Epithelial cell of prostate (primary cell): ENCODE measurements around the gene CETN3.
"Not testable (repeated sequence)": the region's sequence is repeated elsewhere in the genome, so short reads cannot be mapped to it uniquely, and the experiment has no call there.

Experiments used
- DNase-seq: peaks from one replicate; pipeline ENCODE4 v3.0.0-alpha.2; 2011; ENCODE audit warnings: low read depth, low spot score
- H3K27ac ChIP-seq: fragments of 450-650 bp; 2 replicates; pipeline ENCODE4 v1.5.1; 2017; ENCODE audit warnings: mild to moderate bottlenecking

The CETN3 gene

DNA sequence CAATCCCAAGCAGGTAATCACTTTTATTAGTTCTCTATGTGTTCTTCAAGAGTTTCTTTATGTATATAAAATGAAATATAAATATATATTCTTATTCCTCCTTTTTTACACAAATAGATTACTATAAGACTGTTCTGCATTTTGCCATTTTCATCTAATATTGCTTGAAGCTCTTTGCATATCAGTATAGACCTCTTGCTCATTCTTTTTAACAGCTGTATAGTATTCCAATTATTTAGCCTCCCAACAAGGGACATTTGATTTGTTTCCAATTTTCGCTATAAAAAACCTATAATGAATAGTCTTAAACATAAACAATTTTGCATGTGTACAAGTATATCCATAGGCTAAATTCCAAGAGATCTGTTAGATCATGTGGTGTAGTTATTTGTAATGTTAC lies 25.2 kb downstream of the CETN3 start:
- H3K27ac ChIP-seq = no peak overlapping the region
- no peak for DNase-seq

DNA sequence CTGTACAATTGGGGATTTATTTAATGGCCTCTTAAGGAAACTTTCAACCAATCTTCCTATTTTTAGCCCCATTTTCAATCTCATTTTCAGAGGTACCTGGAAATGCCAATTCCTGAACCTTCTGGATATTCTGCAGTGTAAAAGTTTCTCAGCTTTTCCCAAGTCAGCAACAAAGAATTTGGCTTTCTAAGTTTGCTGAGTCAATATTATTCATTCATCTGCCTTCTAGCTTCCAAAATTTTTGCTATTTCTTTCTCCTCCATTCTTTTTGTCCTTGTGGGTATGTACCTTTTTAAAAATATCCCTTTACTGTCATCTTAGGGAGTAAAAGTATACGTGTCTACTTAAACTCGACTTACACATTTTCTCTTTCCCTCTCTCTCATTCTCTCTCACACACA lies 25.7 kb downstream of the CETN3 start:
- no peak overlapping the region for H3K27ac ChIP-seq
- no peak for DNase-seq

DNA sequence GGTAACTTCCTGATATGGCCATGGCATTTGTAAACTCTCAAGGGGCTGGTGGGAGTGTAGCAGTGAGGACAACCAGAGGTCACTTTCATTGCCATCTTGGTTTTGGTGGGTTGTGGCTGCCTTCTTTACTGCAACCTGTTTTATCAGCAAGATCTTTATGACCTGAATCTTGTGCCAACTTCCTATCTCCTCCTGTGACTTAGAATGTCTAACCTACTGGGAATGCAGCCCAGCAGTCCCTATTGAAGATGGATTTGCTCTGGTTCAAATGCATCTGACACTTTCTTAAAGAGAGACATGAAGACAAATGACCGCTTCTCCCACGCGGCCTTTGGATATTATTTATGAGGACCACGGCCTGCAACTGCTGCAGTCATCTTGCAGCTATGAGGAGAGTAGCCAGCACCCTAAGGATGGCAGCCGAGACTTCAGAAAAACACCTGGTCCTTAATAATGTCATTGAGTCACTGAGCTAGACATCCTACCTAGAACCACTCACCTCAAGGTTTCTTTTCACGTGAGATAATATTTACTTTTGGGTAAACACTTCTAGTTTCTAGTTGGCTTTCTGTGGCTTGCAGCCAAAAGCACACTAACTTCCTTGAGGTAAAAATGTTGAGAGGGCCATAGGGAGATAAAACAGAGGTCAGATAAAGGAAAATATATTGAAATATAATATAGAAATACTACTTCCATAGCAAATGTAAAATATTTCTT lies 28.2 kb downstream of the CETN3 start:
- H3K27ac ChIP-seq = no peak overlapping the region
- no peak for DNase-seq

DNA sequence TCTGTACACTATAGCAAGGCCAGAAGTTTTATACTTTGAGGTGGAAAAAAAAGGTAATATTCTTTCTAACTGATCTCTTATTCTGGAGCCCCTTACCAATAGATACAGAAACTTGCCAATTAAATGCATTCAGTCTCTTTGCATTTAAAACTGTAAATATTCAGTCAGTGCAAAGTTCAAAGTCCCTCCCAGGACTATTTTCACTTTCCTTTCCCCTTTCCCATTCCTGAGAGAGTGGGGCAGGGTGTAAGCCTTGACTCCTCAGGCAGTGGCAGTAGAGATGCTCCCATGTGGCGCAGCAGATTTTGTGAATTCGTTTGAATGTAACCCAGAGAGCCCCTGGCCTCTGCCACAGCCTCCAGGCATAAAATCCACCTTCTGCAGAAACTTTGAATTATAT lies 29.9 kb downstream of the CETN3 start:
- H3K27ac ChIP-seq = no peak overlapping the region

DNA sequence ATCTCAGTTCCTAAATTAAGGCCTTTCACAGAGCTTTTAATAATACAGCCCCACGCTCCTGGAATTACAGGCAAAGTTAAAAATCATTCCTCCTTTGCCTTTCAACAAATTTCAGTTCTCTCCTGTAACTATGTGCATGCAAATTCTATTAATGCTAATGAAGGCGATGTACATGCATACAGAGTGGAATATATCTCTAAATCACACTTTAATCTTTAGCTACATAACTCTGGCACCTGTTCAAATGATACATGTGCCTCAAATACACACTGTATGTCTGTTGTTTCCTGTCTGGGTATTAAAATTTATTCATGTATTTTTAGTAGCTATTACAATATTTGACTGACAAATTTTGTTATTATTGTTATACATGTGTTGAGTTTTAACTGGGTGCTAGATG lies 30.8 kb downstream of the CETN3 start:
- H3K27ac ChIP-seq = no peak overlapping the region
- no peak for DNase-seq

More for the DNA sequence above, 29.9 kb downstream of the CETN3 start:
- DNase-seq = no peak

DNA sequence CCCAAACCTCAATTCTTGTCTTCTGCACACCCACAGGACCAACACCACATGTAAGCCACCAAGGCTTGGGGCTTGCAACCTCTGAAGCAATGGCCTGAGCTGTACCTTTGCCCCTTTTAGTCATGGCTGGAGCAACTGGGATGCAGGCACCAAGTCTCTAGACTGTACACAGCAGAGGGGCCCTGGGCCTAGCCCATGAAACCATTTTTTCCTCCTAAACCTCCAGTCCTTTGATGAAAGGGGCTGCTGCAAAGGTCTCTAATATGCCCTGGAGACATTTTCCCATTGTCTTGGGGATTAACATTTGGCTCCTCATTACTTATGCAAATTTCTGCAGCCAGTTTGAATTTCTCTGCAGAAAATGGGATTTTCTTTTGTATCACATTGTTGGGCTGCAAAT lies 38.3 kb downstream of the CETN3 start:
- DNase-seq, H3K27ac ChIP-seq: not testable (repeated sequence)

DNA sequence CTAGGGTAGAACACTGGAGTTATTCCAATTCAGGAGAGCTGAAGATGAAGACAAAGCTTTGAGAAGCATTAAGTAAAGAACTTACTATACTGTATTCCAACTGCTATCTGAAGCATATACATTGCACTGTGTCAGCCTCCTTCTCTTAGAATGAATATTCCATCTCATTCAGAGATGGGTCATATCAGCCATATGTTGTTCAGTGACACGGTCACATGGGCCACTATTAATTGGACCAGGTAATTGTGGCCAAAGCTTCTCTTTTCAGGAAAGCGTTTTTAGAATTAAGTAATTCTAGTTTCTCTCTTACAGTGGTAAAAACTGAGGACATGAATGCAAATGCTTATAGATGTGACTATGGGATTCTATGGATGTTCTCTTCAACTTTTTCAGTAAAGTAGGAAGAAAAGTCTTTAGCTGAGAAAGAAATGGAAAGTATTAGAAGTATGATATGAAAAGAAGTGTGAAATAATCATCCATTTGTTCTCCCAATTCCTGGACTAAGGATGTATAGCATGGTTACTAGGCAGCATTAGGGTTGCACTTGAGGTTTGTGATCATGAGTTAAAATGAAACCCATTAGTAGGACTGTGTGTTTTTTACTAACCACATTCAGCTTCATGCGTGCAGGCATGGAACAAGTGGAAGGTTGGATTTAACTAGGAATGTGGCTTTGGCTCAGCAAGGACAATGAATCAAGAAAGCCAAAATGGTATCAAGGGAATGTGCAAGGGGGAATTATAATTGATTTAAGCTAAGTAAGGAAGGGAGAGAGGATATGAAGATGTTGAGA lies 40.9 kb downstream of the CETN3 start:
- no peak for DNase-seq
- H3K27ac ChIP-seq = no peak overlapping the region

DNA sequence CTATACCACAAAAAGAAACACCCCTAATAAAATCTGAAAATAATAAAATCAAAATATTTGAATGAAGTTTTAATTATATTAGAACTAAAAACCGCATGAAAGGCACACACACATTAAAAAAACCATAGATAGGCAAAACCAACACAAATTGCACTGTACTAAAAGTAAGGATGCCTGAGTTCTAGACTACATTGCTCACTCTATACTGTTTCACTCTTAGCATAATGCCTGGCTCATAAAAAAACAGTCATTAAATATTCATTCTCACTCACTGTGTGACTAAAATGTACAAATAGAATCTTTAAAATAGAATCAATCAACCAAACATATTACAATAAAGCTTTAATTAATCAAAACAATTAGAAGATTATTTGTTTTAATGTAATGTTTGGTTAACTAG lies 41.7 kb downstream of the CETN3 start:
- H3K27ac ChIP-seq = no peak overlapping the region
- DNase-seq = no peak

DNA sequence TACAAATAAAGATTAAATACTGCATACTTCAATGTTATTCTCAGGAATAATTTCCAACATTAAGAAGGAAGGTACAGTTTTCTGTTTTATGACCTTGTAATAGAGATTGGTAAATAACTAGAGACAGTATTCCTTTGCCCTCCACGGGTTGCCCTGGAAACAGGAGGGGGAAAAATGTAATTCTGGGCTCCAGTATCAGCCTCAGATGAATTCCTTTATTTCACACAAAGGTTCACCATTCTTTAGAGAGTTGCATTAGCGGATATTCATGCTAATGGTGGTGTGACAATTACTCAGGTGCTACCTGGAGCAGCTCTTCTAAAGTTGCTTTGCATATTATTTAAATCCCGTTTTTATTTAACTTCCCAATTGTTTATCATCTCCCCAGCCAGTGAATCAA lies 42.6 kb downstream of the CETN3 start:
- no peak overlapping the region for H3K27ac ChIP-seq
- DNase-seq = no peak

DNA sequence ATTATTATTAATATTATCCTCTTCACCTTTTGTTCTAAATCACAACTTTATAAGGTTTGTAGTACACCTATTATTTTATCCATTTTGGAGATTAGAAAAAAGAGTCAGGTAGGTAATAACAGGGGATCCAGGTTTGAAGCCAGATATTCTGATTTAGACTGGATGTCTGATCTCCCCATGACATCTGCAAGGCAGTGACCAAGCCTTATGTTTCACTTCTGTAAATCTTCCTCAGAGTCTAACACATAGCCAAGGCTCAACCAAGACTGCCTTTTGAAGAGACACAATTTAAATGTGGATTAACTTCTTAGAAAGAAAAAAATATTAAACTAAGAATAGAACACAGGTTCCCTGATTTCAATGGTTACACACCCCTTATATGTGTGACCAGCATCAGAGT lies 44.2 kb downstream of the CETN3 start:
- no peak overlapping the region for H3K27ac ChIP-seq
- DNase-seq = no peak

DNA sequence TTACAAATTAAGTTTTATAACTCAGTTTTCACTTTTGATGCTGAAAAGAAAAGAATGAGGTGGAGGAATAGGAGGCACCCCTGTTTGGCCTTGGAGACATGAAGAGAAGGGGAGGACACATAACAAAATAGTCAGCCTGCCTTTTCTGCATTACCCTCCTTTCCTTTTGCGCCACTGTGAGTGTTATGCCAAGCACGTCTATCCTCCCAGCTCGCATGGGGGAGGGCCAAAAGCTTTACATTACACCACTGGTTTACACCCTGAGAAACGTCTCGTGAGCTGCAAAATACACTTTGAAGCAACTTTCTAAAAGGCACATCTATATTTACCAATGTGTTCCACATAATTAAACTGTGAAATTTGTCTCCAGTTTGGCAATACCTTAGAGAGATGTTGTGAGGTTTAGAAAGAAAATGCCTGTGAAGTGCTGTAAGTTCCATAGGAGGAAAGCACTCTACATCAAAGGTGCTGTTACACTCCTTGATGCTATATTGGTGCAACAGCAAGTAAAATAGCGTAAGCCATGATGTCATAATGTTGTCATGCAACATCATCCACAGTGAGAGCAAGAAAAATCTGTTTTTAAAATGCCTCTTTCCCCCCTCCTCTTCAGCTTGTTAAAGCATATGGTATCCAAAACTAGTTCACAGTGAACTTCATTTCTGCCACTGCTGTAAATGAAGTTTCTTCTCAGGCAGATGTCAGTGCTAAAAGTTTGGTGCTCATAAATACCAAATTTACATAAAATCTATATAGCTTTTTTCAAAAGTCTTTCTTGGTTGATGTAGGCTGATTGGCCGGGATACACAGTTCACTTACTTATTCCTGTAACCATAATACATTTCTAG lies 50.3 kb downstream of the CETN3 start:
- DNase-seq = no peak
- no peak overlapping the region for H3K27ac ChIP-seq

DNA sequence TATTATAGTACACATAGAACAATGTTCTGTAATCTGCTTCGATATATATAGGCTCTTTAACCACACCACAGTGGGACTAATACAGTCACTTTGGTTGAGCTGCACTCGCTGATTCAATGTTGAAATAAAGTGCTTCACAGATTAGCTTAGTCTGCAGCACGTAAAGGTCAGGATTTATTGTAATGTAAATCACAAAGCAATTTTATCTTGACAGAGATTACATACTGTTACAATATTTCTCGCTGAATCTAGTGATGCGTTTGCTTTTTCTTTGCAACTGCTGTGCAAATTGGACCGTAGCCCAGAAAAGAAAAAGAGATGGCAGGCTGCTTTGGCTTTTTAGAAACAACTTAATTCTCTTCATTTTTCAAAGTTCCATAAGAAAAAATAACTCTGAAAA lies 52.9 kb downstream of the CETN3 start:
- no peak for DNase-seq
- no peak overlapping the region for H3K27ac ChIP-seq

DNA sequence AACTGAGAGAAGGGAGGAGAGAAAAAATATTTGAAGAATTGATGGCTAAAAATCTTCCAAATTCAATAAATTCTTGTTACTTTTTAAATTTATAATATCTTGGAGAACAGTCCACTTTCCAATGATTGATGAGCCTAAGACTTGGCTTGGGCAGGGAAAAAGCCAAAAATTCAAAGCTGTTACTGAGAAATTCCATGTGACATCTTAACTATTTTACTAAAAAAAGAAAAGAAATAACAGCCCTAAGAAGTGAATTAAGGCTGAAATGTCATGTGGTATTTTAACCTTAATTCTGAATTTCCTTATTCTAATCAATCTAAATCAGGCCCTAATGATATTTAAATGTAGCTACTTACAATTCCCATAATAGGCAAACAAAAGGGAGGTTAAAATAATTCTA lies 53.4 kb downstream of the CETN3 start:
- no peak overlapping the region for H3K27ac ChIP-seq
- no peak for DNase-seq

DNA sequence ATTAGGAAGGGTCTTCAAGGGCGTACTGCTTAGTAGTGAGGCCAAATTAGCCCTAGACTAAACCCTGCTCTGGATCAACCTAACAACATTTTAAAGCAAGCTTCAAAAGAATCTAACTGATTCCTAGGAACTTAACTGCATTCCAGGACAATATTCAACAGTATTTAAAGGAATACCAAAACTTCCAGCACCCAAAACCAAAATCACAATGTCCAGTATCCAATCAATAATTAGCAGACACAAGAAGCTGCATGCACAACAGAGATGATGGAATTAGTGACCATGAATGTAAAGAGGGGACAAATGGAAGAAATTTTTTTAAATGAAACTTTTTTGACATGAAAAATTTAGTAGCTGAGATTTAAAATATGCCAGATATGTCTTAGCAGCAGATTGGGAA lies 53.9 kb downstream of the CETN3 start:
- no peak for DNase-seq
- H3K27ac ChIP-seq = no peak overlapping the region

DNA sequence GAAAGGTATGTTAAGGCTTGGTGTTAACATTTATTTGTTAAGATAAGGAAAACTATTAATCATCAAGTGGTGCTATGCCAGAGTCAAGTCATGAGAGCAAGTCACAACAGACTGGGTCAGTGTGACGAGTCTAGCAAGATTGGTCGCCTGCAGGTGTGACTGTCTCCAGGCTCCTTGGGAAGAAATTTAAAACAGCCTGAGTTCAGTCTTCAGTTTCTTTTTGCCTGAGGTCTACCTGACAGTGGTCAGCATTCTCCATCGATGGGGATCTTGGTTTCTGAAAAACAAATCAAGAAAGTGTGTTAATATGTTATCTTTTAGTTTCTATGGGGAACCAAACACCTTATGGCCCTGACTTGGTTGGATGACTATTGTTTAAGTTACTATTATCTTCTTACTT lies 56.3 kb downstream of the CETN3 start:
- no peak overlapping the region for H3K27ac ChIP-seq
- peak; percentile 12 for DNase-seq

DNA sequence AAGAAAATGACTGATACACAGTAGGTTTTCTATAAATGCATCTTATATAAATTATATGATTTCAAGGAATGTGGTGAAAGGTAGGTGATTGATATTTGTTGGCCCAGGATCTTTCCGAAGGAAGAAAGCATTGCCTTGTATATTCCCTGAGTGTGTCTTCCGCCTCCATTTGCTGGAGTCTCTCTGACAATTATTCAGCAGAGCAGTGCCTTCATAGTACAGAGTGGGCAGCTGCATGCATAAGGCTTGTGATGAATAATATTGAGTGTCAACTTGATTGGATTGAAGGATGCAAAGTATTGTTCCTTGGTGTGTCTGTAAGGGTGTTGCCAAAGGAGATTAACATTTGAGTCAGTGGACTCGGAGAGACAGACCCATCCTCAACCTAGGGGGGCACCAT lies 58.5 kb downstream of the CETN3 start:
- DNase-seq = no peak
- H3K27ac ChIP-seq = no peak overlapping the region

DNA sequence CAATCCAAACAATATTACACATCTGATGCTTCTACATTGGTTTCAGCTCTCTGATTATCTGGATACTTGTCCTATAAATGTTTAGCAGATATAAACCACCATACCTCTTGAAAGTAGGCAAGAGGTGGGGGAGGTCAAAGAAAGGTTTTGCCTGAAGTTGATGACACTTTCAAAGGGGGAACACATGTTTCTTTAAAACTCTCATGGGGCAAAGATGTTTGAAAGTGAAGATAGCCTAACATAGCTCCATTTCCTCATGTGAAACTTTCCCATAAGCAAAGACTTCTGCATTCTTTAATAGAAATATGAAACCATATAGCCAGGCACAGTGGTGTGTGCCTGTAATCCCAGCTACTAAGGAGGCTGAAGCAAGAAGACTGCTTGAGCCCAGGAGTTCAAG lies 62.1 kb downstream of the CETN3 start:
- DNase-seq = no peak
- no peak overlapping the region for H3K27ac ChIP-seq

DNA sequence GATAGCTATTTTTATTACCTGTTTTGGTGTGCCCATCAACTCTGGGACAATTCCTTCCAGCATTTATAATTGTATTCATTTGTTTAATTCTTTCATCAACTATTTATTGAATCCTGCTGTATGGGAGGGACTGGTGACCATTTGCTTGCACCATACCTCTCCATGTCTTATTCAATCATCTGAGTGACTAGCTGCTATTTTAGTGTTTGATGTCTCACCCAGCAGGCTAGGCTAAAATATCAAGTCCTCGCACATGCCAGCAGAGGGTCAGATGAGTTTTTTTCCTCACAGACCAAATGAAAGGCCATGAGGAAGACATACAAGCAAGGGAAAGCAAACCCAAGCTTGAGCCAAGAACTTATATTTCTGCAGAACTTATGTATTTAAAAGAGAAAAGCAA lies 63.9 kb downstream of the CETN3 start:
- DNase-seq = no peak
- no peak overlapping the region for H3K27ac ChIP-seq

DNA sequence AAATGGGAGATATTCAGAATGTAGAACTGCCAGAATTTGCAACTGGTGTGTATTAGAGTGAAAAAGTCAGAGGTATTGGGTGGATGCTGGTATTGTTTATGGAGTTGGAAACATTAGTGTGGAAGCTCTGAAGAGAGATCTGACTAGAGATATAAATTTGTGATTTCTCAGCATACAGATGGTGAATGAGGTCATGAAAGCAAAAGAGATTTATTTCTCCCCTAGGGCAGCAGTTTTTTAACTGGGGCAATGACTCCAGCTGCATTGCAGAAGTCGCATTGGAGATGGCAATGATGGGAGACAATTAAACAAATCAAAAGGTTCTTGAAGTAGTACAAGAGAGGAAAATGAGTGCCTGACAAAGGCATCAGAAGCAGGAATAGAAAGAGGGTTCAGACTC lies 64.9 kb downstream of the CETN3 start:
- no peak for DNase-seq
- H3K27ac ChIP-seq = no peak overlapping the region

DNA sequence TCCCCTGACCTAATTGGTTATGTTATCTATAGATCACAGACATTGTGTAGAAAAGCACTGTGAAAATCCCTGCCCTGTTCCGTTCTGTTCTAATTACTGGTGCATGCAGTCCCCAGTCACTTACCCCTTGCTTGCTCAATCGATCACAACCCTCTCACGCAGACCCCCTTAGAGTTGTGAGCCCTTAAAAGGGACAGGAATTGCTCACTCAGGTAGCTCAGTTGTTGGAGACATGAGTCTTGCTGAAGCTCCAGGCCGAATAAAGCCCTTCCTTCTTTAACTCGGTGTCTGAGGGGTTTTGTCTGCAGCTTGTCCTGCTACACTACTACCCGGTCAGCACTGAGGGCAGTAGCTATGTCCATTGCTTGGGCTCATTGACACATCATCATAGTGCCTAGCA lies 65.8 kb downstream of the CETN3 start:
- H3K27ac ChIP-seq, DNase-seq: not testable (repeated sequence)

DNA sequence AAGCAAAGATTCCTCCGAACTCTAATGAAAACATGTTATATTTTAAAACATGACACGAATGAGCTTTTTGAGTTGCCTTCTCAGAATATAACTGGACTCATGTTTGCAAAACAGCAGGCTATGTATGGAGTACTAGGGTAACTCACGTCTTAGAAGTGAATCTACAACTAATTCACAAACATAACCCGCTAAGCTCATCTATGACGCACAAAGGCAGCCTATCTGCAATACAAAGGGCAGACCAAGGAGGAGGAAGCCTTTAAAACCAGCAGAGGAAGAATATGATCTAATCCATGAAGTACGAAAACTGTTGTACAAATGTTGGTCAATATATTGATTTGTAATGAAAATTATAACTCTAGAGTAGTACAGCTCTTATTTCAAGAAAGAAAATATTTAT lies 67.0 kb downstream of the CETN3 start:
- H3K27ac ChIP-seq = no peak overlapping the region
- no peak for DNase-seq
